ENCODE results near the gene PLCB4. TPM values are rescaled to one million over a fixed set of nuclear protein-coding genes. Genes with fewer than 3 reads are reported as not detected.

The PLCB4 gene
- total RNA-seq, 2 experiments from 2014 or later: not detected

- POLR2A ChIA-PET: no interaction called here
- CTCF ChIA-PET: no interaction called here
Observed at GRCh38 chr20:9206486-9206885, 137.6 kb downstream of the PLCB4 start.

GRCh38 chr20:9207253-9207652 is 138.4 kb downstream of the PLCB4 start:
- CTCF ChIA-PET: no interaction called here
- POLR2A ChIA-PET: no interaction called here

- ChIA-PET CTCF (no interaction called here), POLR2A (no interaction called here)
Observed at GRCh38 chr20:9210356-9210755, 141.5 kb downstream of the PLCB4 start.

GRCh38 chr20:9211016-9211760 is 142.3 kb downstream of the PLCB4 start:
- ChIA-PET POLR2A (no interaction called here), CTCF (no interaction called here)

GRCh38 chr20:9212735-9213134 is 143.8 kb downstream of the PLCB4 start:
- POLR2A ChIA-PET: no interaction called here
- CTCF ChIA-PET: no interaction called here

- CTCF ChIA-PET: no interaction called here
- POLR2A ChIA-PET: no interaction called here
Observed at GRCh38 chr20:9214685-9215084, 145.8 kb downstream of the PLCB4 start.

- CTCF ChIA-PET: no interaction called here
- POLR2A ChIA-PET: no interaction called here
Observed at GRCh38 chr20:9215539-9215938, 146.7 kb downstream of the PLCB4 start.

GRCh38 chr20:9218531-9218961 is 149.7 kb downstream of the PLCB4 start:
- POLR2A ChIA-PET: no interaction called here
- CTCF ChIA-PET: no interaction called here

GRCh38 chr20:9220874-9221547 is 152.1 kb downstream of the PLCB4 start:
- CTCF ChIA-PET: no interaction called here
- POLR2A ChIA-PET: no interaction called here

- POLR2A ChIA-PET: no interaction called here
- CTCF ChIA-PET: no interaction called here
Observed at GRCh38 chr20:9223296-9223695, 154.4 kb downstream of the PLCB4 start.

- POLR2A ChIA-PET: no interaction called here
- CTCF ChIA-PET: no interaction called here
Observed at GRCh38 chr20:9225879-9226278, 157.0 kb downstream of the PLCB4 start.

GRCh38 chr20:9227896-9228615 is 159.2 kb downstream of the PLCB4 start:
- CTCF ChIA-PET: no interaction called here
- POLR2A ChIA-PET: no interaction called here

GRCh38 chr20:9228774-9229450 is 160.0 kb downstream of the PLCB4 start:
- CTCF ChIA-PET: no interaction called here
- POLR2A ChIA-PET: no interaction called here

GRCh38 chr20:9230406-9230805 is 161.5 kb downstream of the PLCB4 start:
- CTCF ChIA-PET: no interaction called here
- POLR2A ChIA-PET: no interaction called here

- CTCF ChIA-PET: no interaction called here
- POLR2A ChIA-PET: no interaction called here
Observed at GRCh38 chr20:9233804-9234203, 164.9 kb downstream of the PLCB4 start.

GRCh38 chr20:9235518-9235917 is 166.6 kb downstream of the PLCB4 start:
- CTCF ChIA-PET: no interaction called here

GRCh38 chr20:9236458-9236857 is 167.6 kb downstream of the PLCB4 start:
- ChIA-PET POLR2A (no interaction called here), CTCF (no interaction called here)

More at GRCh38 chr20:9235518-9235917, 166.6 kb downstream of the PLCB4 start:
- POLR2A ChIA-PET: no interaction called here

- CTCF ChIA-PET: no interaction called here
- POLR2A ChIA-PET: no interaction called here
Observed at GRCh38 chr20:9241232-9241692, 172.4 kb downstream of the PLCB4 start.

GRCh38 chr20:9241721-9242427 is 173.0 kb downstream of the PLCB4 start:
- POLR2A ChIA-PET: no interaction called here
- CTCF ChIA-PET: no interaction called here

- POLR2A ChIA-PET: no interaction called here
- CTCF ChIA-PET: no interaction called here
Observed at GRCh38 chr20:9243986-9244385, 175.1 kb downstream of the PLCB4 start.

All from activated CD8-positive, alpha-beta memory T cell treated with anti-CD3 and anti-CD28 coated beads for 36 hours (primary cell).